NOMO-1 (cell line): ENCODE results near the gene ATP10B.
A peak's percentile ranks its signal among the peaks of the same experiment; 100 is the strongest.
"Not testable (repeated sequence)": the region's sequence is repeated elsewhere in the genome, so short reads cannot be mapped to it uniquely, and the experiment has no call there.

Source experiments
- DNase-seq, 2 experiments: peaks; one replicate each; lab custom pipeline; 2025; ENCODE audit not compliant: unreplicated experiment in 2 of 2; lab: John Stamatoyannopoulos, UW

ATP10B gene

GRCh38 chr5:160824301-160825001 is 27.6 kb downstream of the ATP10B start:
- DNase-seq: peak; percentile 53 to 82

DNA sequence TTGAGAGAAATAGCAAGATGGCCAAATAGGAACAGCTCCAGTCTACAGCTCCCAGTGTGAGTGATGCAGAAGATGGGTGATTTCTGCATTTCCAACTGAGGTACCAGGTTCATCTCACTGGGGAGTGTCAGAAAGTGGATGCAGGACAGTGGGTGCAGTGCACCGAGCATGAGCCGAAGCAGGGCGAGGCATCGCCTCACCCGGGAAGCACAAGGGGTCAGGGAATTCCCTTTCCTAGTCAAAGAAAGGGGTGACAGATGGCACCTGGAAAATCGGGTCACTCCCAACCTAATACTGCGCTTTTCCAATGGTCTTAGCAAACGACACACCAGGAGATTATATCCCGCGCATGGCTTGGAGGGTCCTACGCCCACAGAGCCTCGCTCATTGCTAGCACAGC is 39.0 kb downstream of the ATP10B start:
- not testable (repeated sequence) for DNase-seq

GRCh38 chr5:160805376-160805775 is 46.6 kb downstream of the ATP10B start:
- no peak for DNase-seq

- DNase-seq: peak; percentile 9 to 13
Observed at GRCh38 chr5:160802592-160802991, 49.4 kb downstream of the ATP10B start.

GRCh38 chr5:160800375-160801275 is 51.4 kb downstream of the ATP10B start:
- DNase-seq: no peak

GRCh38 chr5:160799184-160799583 is 52.8 kb downstream of the ATP10B start:
- DNase-seq: peak; percentile 83 to 97

- DNase-seq: no peak
Observed at GRCh38 chr5:160797020-160797419, 55.0 kb downstream of the ATP10B start.

DNA sequence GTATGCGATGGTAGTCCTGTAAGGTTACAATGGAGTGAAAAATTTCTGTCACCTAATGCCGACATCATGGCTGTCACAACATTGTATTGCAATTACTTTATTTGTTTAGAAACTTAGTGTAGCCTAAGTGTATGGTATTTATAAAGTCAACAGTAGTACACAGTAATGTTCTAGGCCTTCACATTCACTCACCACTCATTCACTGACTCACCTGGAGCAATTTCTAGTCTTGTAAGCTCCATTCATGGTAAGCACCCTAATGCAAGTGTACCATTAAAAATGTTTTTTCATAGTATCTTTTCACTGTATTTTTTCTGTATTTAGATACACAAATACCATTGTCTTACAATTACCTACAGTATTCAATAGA is 58.5 kb downstream of the ATP10B start:
- DNase-seq: no peak

DNA sequence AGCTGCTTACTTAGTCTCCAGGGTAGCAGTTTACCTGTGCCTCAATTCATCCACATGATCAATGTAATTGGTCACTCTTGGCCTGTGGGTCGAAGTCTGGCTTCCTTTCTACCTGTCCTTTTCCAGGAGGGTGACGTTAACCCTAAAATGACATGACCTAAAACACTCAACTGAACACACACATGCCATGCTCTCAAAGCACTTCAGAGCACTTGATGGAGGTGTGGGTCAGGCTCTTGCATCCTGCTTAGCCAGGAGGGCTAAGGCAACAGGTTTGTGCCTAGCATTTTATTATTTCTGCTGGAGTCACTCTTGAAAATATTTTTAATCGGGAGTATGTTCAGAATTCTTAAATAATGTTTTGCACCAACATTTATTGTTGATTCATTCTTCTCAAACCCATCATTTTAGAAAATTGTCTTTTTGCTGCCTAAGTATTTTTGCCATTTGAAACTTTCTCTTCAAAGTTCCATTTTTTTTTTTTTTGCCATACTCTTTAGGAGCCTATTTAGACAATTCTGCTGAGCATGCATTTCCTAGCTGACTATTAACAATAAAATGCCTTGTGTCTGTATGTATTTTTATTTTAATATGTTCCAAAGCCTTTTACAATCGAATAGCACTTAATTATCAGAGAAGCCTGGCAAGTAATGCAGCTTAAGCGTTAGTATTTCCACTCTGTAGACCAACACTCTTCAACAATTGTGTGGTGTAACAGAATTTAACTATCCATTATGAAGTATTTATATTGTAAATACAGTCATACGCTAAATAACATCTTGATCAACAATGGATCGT is 59.1 kb downstream of the ATP10B start:
- no peak for DNase-seq

DNA sequence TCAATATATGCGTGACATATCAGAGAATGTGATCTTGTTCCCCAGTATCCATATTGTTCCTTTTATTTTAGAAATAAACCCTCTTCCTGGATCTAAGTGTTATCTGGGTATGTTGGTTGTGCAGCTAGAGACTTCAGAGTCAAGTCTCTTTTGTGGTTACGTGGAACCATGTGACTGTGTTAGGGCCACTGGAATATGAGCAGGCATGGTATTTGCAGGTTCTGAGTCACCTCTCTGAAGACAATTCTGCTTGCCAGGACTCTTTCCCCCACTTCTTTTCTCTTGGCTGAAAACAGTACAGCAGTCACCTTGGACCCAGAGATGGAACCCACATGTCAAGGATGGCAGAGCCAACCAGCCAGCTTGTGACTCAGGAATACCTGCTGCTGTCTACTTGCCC is 59.7 kb downstream of the ATP10B start:
- DNase-seq: no peak

GRCh38 chr5:160789219-160789859 is 62.7 kb downstream of the ATP10B start:
- DNase-seq: no peak

DNA sequence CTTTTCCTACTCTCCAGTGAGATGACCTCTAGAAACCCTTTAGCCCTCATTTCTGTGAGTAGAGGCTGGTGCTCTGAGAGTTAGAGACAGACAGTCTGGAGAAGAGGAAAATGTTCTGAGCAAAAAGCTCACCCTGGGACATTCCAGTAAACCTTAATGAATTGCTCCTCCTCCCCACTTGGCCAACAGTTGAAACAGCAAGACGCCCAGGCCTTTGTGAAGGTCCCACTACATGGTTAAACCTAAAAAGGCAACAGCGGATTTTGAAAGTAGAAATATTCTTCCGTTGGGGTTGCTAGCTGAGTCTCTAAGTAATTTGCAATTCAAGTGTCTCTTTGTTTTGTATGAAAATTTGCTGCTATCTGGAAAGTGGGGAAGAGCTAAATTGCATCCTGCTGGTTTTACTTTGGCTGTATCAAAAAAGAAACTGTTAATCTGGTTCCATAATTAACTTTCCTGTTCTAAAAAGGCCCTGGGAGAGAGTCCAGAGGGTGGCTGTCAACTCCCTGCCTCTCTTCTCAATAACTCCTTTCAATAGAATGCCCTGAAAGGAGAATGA is 63.8 kb downstream of the ATP10B start:
- no peak for DNase-seq

DNA sequence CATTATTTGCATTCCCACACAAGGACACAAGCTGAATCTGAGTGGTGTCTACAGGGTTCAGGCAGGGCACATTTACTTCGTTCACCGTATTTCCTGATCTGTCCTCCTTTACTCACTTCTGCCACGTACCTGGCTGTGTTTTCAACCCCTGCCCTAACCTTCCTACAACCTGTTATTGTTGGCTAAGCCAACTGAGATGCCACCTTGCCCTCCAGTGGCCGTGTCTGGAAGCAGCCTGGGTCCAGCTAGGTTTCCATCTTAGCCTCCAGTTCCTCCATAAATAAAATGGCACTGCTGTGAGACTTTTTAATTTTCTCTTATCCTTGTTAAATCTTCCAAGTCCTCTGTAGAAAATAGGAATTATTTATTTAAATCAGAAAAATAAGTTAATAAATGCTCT is 64.8 kb downstream of the ATP10B start:
- peak in 1 of 2 experiments; percentile 2 for DNase-seq

DNA sequence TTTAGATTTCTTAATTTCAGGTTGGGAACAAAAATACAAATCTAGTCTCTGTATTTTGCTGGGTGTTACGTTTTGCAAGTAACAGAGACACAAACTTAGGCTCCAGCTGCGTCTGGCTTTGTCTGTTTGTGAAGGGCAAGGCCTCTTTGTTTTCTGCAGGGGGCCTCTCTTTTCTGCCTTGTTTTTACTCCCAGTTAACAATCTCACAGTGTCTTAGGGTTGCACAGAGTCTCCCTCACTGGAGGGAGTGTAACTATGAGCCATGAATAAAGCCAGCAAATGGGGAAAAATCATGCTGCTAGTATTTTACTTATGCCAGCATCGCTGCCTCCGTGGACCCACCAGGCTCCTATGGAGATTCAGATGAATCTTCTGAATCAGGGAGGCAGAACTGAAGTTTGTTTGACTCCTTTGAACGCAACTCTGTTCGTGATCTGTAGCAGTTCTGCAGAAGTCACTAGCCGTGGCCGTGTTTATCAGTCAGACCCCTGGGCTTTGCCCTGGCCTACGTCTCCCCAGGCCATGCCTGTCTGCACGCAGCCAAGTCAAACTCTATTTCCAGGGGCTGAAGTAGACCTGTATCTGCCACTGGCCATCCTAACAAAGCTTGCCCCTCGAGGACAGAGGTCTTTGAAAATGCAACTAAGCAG is 77.2 kb downstream of the ATP10B start:
- DNase-seq: no peak

DNA sequence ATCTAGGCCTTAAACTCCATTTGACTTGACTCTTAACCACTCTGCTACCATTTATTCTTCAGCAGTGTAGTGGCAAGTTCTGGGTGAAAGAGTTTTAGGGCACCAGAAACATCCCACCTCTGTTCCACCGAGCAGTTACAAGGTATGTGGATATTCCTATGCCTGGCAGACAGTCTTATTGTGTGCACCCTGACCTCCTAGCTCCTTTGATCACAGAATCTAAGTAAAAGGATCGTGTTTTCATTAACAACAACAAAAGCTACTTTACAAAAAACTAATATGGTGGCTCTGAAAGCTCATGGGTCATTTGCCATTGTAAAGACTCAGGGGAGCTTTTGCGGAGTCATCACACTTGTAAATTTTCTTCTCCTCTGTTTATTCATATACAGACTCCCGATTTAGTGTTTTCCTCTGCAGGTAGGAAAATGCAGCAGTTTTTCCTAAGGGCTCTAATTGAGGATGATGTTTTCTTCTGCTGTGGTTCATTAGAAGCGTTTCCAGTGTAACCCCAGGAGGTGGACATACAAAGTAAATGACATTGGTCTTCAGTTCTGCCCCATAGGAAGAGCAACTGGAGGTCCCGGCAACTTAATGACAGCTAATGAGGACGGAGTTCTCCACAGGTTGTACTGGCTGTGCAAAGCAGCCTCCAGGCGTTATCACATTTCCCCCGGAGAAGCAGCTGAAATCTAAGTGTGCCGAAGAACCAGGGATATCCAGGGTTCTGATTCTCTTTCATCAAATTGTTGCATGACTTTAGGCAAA is 78.2 kb downstream of the ATP10B start:
- no peak for DNase-seq

DNA sequence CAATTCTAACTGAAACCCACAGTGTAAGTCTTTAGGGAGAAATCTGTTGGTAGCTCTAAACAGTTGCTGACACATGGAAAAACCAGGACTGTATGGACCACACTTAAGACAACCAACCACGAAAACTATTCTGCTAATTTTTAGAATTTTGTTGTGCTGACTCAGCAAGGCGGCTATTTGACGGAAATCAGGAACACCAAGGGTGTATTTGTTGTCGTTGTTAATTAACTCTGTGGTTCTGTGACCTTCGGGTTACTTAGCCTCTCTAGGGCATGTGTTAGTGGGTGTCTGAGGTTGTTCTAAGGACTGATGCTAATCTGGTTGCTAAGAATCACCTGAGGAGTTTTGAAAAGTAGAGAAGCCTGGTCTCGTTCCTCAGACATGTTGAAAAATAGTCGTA is 79.2 kb downstream of the ATP10B start:
- no peak for DNase-seq

GRCh38 chr5:160770718-160771117 is 81.3 kb downstream of the ATP10B start:
- DNase-seq: no peak

DNA sequence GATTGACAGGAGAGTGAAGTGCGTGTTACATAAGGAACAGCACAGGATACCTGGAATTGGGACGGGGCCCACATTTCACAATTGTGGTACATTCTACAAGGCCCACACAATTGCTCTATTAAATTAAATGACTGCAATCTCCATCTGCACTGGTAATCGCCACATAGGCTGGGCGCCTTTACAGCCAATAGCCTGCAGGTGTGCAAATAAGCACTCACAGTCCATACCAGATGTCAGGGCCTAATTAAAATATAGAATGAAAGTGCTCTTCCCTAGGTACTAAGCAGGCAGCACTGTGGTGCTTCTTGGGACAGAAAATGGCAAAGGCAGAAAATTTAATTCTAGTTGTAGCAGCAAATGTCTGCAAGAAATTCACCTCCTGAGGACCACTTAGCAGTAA is 82.7 kb downstream of the ATP10B start:
- no peak for DNase-seq

GRCh38 chr5:160767062-160767461 is 84.9 kb downstream of the ATP10B start:
- no peak for DNase-seq
